AG09319 (cell line): ENCODE results near the gene MARK1.
A peak's percentile ranks its signal among the peaks of the same experiment; 100 is the strongest.

Source experiments
- DNase-seq: peaks from one replicate; pipeline ENCODE4 v3.0.0-alpha.2; 2010; ENCODE audit warnings: low read depth; ENCODE audit errors: extremely low read depth
- CTCF ChIP-seq: IDR thresholded peaks from 2 replicates; pipeline ENCODE4 v1.5.1; 2011; ENCODE audit warnings: low read depth, mild to moderate bottlenecking, inconsistent platforms, low read length, moderate library complexity

MARK1 gene

GRCh38 chr1:220690140-220691052 is 162.5 kb downstream of the MARK1 start, which contains the start of gene C1orf115:
TSS of gene C1orf115 (plus strand) at chr1:220690363. CDS start at chr1:220690403, 40 bp downstream.
- no peak for DNase-seq

GRCh38 chr1:220691053-220691684 is 163.2 kb downstream of the MARK1 start:
- TF ChIP-seq CTCF, result no peak
- no peak for DNase-seq

More at GRCh38 chr1:220690140-220691052, 162.5 kb downstream of the MARK1 start, which contains the start of gene C1orf115:
- peak; percentile 66 for TF ChIP-seq CTCF

DNA sequence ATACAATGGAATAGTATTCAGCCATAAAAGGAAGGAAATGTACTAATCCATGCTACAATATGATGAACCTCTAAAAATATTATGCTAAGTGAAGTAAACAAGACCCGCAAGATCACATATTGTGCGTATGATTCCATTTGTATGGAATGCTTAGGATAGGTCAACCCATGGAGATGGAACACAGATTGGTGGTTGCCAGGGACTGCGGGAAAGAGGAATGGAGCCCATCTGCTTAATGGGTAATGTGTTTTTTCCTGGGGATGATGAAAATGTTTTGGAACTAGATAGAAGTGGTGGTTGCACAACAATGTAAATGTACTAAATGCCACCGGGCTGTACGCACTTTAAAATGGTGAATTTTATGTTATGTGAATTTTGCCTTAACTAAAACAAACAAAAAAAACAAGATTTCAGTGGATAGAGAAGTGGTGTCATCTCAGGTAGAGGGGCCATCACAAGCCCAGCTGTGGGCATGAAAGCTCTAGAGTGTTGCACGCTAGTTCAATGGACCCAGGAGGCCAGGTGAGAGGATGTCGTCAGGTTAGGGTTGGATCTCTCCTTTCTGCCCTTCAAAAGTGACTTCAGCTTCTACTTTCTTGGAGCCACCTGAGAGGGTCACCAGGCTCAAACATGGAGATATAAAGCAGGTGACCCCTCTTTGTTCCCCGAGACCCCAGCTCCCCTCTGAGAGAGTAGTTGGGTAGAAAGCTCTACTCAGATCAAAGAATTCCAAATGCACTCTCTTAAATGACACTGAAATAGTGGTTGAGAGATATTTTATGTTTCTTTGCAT is 164.7 kb downstream of the MARK1 start:
- no peak for DNase-seq

GRCh38 chr1:220694866-220695382 is 167.0 kb downstream of the MARK1 start:
- DNase-seq, result no peak
- TF ChIP-seq CTCF, result no peak

More for the DNA sequence above, 164.7 kb downstream of the MARK1 start:
- no peak for TF ChIP-seq CTCF

- no peak for DNase-seq
- no peak for TF ChIP-seq CTCF
Observed at GRCh38 chr1:220695426-220695825, 167.5 kb downstream of the MARK1 start.

DNA sequence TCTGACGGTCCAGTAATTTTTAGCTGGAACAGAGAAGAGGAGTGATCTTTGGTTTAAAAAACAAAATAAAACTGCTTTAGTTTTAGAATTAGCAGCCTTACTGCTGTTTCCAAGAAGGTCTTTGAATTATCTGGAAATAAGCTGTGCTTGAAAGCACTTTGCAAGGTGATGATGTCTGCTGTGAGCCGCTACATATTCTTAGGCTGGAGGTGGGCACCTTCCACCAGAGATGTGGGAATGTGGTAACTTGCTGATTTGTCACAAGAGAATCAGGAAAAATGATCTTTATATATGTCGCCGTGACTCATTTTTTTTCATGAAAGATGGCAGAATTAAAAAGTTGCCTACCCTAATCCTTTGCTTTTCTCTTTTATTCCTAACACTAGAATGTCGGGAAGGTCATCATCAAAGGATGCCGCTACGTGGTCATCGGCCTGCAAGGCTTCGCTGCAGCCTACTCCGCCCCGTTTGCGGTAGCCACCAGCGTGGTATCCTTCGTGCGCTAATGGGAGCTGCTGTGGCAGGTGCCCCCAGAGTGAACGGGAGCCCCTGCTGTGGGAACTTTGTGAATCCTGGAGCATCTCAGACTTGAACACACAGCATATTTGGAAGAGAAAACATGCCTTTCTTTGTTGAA is 168.4 kb downstream of the MARK1 start:
- no peak for TF ChIP-seq CTCF
- no peak for DNase-seq
